Measurements from ENCODE around the gene DCAF10.

The DCAF10 gene

DNA sequence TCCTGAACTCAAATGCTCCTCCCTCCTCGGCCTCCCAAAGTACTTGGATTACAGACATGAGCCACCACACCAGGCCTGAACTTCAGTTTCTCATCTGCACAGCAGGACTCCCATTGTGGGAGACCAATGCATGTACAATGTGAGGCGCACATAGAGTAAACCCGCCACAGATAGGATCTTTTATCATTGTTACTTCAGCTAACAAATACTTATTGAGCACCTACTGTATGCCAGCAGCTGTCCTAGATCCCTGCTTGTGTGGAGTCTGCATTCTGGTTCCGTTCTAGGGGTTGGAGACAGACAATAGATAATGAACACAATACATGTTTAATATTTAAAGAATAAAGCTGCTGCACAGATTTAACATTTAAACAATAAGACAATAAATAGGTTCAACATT, 109.7 kb downstream of the DCAF10 start:
- no peak for DNase-seq

DNA sequence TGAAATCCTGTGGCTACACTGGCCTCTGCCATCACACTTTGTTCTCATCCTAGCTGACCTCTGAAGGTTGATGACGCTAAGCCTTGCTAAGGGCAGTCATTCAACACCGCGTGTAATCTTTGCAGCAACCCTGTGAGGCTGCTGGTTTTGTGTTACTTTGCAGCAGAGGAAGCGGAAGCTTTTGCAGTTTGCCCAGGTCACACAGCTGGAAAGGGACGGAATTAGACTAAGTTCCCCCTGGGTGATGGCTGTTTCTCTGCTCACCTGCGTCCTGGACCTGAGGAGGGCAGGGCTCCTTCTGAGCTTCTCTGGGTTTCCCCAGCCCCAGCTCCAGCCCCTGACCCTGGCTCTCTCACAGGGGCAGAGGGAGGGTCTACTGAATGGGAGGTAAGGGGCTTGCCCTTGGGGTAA, 110.7 kb downstream of the DCAF10 start:
- no peak for DNase-seq

DNA sequence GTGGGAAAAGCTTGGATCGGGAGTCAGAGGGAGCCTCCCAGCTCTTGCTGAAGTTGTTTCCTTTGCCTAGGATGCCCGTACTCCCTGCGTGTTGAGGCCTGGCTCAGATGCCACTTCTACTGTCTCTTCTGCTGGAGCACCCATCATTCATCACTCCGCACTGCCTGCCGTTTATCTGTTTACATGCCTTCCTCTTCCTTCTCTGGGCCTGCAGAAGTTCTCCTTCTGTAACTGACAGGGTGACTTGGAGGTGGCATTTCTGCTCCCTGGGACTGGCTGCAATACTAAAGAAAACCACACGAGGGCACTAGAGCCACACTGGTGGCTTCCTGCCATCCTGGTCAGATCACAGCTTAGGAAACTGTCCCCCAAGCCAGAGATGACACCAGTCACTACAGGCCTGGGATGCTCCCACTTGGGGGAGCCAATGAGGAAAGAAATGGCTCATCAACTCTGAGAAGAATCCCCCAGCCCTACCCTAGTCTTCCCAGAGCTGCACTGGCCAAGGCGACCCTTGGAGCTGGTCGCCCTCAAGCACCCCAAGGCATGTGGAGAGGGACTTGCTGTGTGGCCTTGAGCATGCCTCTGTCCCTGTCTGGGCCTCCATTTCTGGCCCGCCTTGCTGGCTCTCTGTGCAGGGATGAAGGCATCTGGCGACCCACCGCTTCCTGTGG, 113.0 kb downstream of the DCAF10 start:
- DNase-seq: peak; percentile 79

DNA sequence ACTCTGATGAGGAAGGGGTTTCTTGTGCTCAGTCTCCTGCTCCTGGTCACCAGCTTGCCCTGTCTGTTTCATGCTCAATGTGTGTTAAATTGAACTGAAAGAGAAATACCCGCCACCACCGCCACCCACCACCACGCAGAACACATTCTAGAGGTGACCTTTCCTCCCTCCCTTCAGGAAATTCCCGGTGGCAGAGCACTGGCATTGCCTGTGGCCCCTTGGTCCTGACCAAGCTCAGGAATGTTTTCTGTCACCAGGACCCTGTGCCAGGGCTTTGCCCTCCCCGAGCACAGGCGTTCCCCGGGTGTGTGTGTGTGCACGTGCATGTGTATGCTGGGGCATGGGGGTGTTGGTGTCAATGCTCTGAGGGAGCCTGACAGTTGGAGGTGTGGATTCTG, 113.6 kb downstream of the DCAF10 start:
- no peak for DNase-seq

DNA sequence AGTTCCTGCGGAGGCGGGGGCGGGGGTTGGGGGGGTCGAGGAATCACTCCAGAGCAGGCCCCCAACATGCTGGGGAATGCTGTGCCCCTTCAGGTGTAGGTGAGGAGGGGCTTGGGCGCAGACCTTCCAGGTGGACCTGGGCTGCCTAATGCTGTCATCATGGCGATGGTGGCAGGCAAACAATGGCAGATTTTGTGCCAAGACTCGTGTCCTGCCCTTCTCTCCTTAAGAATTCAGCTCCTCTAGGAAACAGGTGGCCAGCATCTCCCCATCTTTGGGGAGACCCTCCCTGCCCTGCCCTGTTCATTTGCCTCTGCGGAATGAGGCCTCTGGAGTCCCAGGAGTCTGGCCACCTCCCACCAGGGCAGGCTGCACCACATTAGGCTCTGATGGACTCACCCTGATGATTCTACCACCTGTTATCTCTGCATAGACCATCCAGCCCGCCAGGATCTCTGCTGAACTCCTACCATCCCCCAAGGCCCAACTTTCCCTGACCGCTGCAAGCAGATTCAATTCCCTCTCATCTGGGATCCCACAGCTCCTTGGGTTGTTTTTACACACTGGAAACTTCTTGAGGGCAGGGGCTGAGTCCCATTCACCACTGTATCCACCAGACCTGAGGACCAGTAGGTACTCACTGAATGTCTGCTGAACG, 114.2 kb downstream of the DCAF10 start:
- DNase-seq: no peak

DNA sequence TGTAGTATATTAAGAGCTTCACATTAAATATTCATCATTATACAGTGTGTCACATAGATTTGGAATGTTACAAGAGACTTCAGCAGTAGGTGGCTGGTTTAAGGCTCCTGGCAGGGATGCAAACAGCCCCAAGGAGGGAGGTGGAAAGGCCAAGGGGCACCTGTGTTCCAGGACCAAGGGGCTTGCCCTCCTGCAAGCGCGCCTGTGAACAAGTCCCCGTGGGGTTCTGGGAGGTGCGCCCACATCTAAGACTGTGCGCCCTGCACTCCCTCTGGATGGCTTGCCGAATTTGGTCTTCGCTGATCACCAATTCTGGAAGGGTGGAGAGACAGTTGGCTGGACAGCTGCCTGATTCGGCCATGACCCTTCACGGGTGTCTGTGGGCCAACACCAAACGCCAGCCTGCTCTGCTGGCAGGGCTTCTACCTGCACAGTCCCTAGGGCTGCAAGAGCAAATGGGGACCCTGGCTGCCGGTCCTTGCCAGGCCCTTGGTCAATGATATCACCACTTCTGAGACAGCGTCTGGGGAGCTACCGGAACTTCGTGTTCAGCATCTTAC, 115.4 kb downstream of the DCAF10 start:
- DNase-seq: no peak

DNA sequence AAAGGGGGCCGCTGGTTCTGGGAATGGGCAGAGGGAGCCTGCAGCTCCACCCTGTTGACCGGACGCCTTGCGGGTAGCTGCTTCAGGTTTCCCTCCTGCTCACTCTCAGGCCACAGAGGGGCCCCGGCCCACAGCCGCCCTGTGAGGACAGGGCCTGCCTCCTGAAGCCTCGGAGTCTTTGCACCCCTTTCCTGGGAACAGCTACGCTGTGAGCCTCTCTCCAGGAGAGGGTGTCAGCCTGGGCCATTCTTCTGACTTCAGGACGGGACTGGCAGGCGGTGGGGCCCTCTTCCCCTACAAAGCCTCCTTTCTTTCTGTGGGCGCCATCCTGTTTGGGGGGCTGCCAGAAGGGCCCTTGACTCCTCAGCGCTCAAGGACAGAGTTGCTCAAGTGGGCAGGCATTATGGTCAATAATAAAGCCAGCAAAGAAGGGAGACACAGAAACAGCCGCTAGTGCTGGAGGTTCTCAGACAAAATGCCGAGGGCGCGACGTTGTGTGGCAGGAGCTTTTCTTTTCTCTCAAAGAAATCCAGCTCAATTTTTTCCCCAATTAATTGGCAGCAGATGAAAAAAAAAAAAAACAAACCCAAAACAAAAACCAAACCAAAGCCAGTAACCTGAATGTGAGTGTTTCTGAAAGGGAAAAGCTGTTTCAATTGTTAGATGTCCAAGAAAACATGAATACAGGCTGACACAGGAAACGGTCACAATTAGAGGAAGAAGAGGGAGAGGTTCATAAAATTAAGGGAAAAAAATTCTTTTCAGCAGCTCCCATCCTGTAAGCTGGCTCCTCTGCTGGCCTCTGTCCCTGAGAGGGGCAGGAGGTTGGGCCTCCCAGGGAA, 116.1 kb downstream of the DCAF10 start:
- no peak for DNase-seq

Measured in NCI-H146 (cell line).